ENCODE results near the gene RAI1. TPM values are rescaled to one million over a fixed set of nuclear protein-coding genes. Genes with fewer than 3 reads are reported as not detected.

RAI1 gene
- total RNA-seq, 1 donor from 2014 or later, result 29.2 TPM

GRCh38 chr17:17745476-17746455, 64.5 kb downstream of the RAI1 start:
- Histone ChIP-seq H3K9me3 (no peaks in the 10 kb centered on the region), H3K4me3 (no peak overlapping the region), H3K27ac (peak overlapping the region; percentile 22), H3K36me3 (no peaks in the 10 kb centered on the region), H3K4me1 (peaks cover 53% of the 10 kb centered on the region), H3K27me3 (no peaks in the 10 kb centered on the region)
- DNase-seq (ENCODE audit: extremely low spot score in 2 of 2), result no peak
- TF ChIP-seq POLR2AphosphoS5 (IDR thresholded peaks at IDR 0.05; ENCODE audit: insufficient read depth in 1 of 2, low read depth in 1 of 2) (no peak), POLR2A (IDR thresholded peaks at IDR 0.05) (no peak)
- TF ChIP-seq, protein P1, sequence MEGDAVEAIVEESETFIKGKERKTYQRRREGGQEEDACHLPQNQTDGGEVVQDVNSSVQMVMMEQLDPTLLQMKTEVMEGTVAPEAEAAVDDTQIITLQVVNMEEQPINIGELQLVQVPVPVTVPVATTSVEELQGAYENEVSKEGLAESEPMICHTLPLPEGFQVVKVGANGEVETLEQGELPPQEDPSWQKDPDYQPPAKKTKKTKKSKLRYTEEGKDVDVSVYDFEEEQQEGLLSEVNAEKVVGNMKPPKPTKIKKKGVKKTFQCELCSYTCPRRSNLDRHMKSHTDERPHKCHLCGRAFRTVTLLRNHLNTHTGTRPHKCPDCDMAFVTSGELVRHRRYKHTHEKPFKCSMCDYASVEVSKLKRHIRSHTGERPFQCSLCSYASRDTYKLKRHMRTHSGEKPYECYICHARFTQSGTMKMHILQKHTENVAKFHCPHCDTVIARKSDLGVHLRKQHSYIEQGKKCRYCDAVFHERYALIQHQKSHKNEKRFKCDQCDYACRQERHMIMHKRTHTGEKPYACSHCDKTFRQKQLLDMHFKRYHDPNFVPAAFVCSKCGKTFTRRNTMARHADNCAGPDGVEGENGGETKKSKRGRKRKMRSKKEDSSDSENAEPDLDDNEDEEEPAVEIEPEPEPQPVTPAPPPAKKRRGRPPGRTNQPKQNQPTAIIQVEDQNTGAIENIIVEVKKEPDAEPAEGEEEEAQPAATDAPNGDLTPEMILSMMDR (IDR thresholded peaks at IDR 0.05), result no peak
- intact Hi-C loops (cut with DNase I), result no loop called here

GRCh38 chr17:17748179-17748578, 66.9 kb downstream of the RAI1 start:
- H3K27ac ChIP-seq, result no peak overlapping the region
- TF ChIP-seq, protein P1 (IDR thresholded peaks at IDR 0.05), result no peak
- TF ChIP-seq POLR2A (IDR thresholded peaks at IDR 0.05), result no peak
- no peak for TF ChIP-seq POLR2AphosphoS5 (IDR thresholded peaks at IDR 0.05; ENCODE audit: insufficient read depth in 1 of 2, low read depth in 1 of 2)
- intact Hi-C loops (cut with DNase I), result no loop called here

GRCh38 chr17:17748604-17749003, 67.3 kb downstream of the RAI1 start:
- H3K4me3 ChIP-seq, result no peak overlapping the region
- intact Hi-C loops (cut with DNase I), result no loop called here
- H3K27ac ChIP-seq, result no peak overlapping the region
- H3K4me1 ChIP-seq, result peaks cover 56% of the 10 kb centered on the region
- DNase-seq (ENCODE audit: extremely low spot score in 2 of 2), result no peak
- H3K36me3 ChIP-seq, result no peaks in the 10 kb centered on the region
- TF ChIP-seq, protein P1 (IDR thresholded peaks at IDR 0.05), result no peak
- TF ChIP-seq POLR2AphosphoS5 (IDR thresholded peaks at IDR 0.05; ENCODE audit: insufficient read depth in 1 of 2, low read depth in 1 of 2), result no peak
- TF ChIP-seq POLR2A (IDR thresholded peaks at IDR 0.05), result no peak
- H3K9me3 ChIP-seq, result no peaks in the 10 kb centered on the region
- H3K27me3 ChIP-seq, result no peaks in the 10 kb centered on the region

More at GRCh38 chr17:17748179-17748578, 66.9 kb downstream of the RAI1 start:
- Histone ChIP-seq H3K36me3 (no peaks in the 10 kb centered on the region), H3K4me3 (no peak overlapping the region), H3K9me3 (no peaks in the 10 kb centered on the region), H3K27me3 (no peaks in the 10 kb centered on the region), H3K4me1 (peaks cover 52% of the 10 kb centered on the region)
- DNase-seq (ENCODE audit: extremely low spot score in 2 of 2), result no peak

GRCh38 chr17:17749025-17749772, 67.9 kb downstream of the RAI1 start:
- Histone ChIP-seq H3K4me3 (no peak overlapping the region), H3K36me3 (no peaks in the 10 kb centered on the region), H3K27ac (no peak overlapping the region), H3K9me3 (no peaks in the 10 kb centered on the region), H3K27me3 (no peaks in the 10 kb centered on the region), H3K4me1 (peaks cover 61% of the 10 kb centered on the region)
- no peak for DNase-seq (ENCODE audit: extremely low spot score in 2 of 2)
- TF ChIP-seq, protein P1 (IDR thresholded peaks at IDR 0.05), result no peak
- no peak for TF ChIP-seq POLR2AphosphoS5 (IDR thresholded peaks at IDR 0.05; ENCODE audit: insufficient read depth in 1 of 2, low read depth in 1 of 2)
- intact Hi-C loops (cut with DNase I), result no loop called here
